ENCODE measurements around the gene ERCC6L. TPM values are rescaled to one million over a fixed set of nuclear protein-coding genes. Genes with fewer than 3 reads are reported as not detected.

The ERCC6L gene
- total RNA-seq, 1 experiment from 2014 or later, result 10.0 TPM

DNA sequence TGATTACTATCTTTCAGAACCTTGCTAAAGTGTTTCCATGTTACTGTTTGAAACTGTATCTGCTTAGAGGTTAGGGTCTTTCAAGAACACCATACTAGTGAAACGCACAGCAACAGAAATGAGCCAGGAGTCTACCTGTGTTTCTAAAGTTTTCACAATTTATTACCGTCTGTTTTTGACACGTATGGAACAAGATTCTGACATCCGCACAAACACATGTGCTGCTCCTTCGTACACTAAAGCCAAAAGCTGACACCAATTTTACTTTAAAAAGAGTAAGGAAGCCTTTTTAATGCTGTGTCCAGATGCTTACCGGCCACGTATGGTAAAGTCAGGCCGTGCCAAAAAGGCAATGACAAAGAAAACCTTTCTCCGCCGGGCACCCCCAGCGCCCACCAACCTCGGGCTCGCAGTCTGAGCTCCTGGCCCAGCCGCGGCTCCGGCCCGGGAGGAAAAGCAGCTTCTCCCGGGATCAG, 37.7 kb upstream of the ERCC6L start:
- DNase-seq, result no peak
- Histone ChIP-seq H3K9me3 (ENCODE audit: insufficient read depth, low read depth) (no peaks in the 10 kb centered on the region), H4K20me1 (ENCODE audit: insufficient read depth) (peaks cover 43% of the 10 kb centered on the region), H3K27me3 (ENCODE audit: insufficient read depth, low read depth) (no peaks in the 10 kb centered on the region), H3K36me3 (ENCODE audit: low read depth) (peaks cover 49% of the 10 kb centered on the region), H3K27ac (peak overlapping the region; percentile 86), H3F3A (ENCODE audit: insufficient read depth, low read depth) (peaks cover 54% of the 10 kb centered on the region), H3K9me2 (ENCODE audit: insufficient read depth) (no peaks in the 10 kb centered on the region), H3K4me1 (replicated peaks; ENCODE audit: insufficient read depth) (peaks cover 42% of the 10 kb centered on the region), H3K4me3 (peak overlapping the region; percentile 98), H3K79me2 (ENCODE audit: low read depth) (peaks cover 52% of the 10 kb centered on the region), H2AFZ (peak overlapping the region; percentile 75; the same call in 1 of the 2 replicates), H3K4me2 (peak overlapping the region; percentile 98)
- no peak for TF ChIP-seq EZH2 (IDR thresholded peaks at IDR 0.05; ENCODE audit: low read depth)
- TF ChIP-seq, protein P1, sequence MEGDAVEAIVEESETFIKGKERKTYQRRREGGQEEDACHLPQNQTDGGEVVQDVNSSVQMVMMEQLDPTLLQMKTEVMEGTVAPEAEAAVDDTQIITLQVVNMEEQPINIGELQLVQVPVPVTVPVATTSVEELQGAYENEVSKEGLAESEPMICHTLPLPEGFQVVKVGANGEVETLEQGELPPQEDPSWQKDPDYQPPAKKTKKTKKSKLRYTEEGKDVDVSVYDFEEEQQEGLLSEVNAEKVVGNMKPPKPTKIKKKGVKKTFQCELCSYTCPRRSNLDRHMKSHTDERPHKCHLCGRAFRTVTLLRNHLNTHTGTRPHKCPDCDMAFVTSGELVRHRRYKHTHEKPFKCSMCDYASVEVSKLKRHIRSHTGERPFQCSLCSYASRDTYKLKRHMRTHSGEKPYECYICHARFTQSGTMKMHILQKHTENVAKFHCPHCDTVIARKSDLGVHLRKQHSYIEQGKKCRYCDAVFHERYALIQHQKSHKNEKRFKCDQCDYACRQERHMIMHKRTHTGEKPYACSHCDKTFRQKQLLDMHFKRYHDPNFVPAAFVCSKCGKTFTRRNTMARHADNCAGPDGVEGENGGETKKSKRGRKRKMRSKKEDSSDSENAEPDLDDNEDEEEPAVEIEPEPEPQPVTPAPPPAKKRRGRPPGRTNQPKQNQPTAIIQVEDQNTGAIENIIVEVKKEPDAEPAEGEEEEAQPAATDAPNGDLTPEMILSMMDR (conservative IDR thresholded peaks at IDR 0.05), result no peak
- TSS peak; percentile 62 for BruUV-seq (replicated peaks)
- intact Hi-C loops (cut with micrococcal nuclease; ENCODE audit: unreplicated experiment), result no loop called here
- ChIA-PET CTCF (no interaction called here), POLR2A (ENCODE audit: unreplicated experiment) (interaction anchor here (0.5 to 1.0 kb wide), 3 partner anchors 16 to 155 kb away, joined by 5 to 30 read pairs (median 10); partner anchors contain the start of gene ERCC6L)

DNA sequence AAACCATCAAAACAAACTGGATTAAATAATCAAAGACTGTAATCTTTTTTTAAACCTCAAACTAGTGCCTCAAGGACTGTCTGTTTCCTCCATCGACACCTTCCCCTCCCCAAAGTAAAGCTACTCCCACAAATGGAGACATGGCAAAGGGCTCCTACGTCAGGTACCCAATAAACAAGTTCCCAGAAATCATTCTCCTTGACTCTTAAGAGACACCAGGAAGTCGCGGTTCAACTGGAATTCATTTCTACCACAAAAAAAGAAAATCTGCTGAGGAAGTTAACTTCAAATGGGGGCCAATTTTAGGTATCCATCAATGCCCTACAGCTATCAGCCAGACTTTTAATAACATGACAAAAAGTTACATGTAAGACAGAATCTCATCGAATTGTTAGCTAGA, 35.7 kb upstream of the ERCC6L start:
- H3K36me3 ChIP-seq (ENCODE audit: low read depth), result peaks cover 54% of the 10 kb centered on the region
- peak overlapping the region; percentile 98 for H3K4me2 ChIP-seq
- H3K9me2 ChIP-seq (ENCODE audit: insufficient read depth), result no peaks in the 10 kb centered on the region
- ChIA-PET CTCF (no interaction called here), POLR2A (ENCODE audit: unreplicated experiment) (no interaction called here)
- no peaks in the 10 kb centered on the region for H3K27me3 ChIP-seq (ENCODE audit: insufficient read depth, low read depth)
- peak overlapping the region; percentile 86; the same call in 1 of the 2 replicates for H3K27ac ChIP-seq
- no TSS peak for BruUV-seq (replicated peaks)
- no peak for TF ChIP-seq EZH2 (IDR thresholded peaks at IDR 0.05; ENCODE audit: low read depth)
- TF ChIP-seq, protein P1 (conservative IDR thresholded peaks at IDR 0.05), result no peak
- peaks cover 73% of the 10 kb centered on the region for H3F3A ChIP-seq (ENCODE audit: insufficient read depth, low read depth)
- DNase-seq, result no peak
- no peak overlapping the region for H2AFZ ChIP-seq
- peaks cover 55% of the 10 kb centered on the region for H3K4me1 ChIP-seq (replicated peaks; ENCODE audit: insufficient read depth)
- H3K79me2 ChIP-seq (ENCODE audit: low read depth), result peaks cover 52% of the 10 kb centered on the region
- H3K9me3 ChIP-seq (ENCODE audit: insufficient read depth, low read depth), result no peaks in the 10 kb centered on the region
- peaks cover 59% of the 10 kb centered on the region for H4K20me1 ChIP-seq (ENCODE audit: insufficient read depth)
- intact Hi-C loops (cut with micrococcal nuclease; ENCODE audit: unreplicated experiment), result no loop called here
- H3K4me3 ChIP-seq, result peak overlapping the region; percentile 98; the same call in 1 of the 2 replicates

DNA sequence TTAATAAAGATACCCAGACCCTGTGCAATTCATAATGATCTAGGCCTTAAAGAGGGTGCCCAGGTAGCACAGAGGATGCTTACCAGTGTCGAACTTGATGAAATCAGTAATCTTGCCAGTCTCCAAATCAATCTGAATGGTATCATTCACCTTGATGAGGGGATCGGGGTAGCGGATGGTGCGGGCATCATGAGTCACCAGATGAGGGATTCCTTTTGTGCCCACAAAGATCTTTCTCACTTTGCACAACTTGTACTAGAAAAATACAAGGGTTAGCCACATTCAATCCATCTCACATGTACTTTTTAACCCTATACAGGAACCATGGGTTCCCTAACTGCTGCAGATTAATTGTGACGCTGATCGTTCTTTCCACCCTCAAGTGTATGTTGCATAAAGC, 34.9 kb upstream of the ERCC6L start:
- intact Hi-C loops (cut with micrococcal nuclease; ENCODE audit: unreplicated experiment), result no loop called here
- peaks cover 80% of the 10 kb centered on the region for H3F3A ChIP-seq (ENCODE audit: insufficient read depth, low read depth)
- no peak for DNase-seq
- CTCF ChIA-PET, result no interaction called here
- peaks cover 64% of the 10 kb centered on the region for H4K20me1 ChIP-seq (ENCODE audit: insufficient read depth)
- H3K9me3 ChIP-seq (ENCODE audit: insufficient read depth, low read depth), result no peaks in the 10 kb centered on the region
- TF ChIP-seq, protein P1 (conservative IDR thresholded peaks at IDR 0.05), result no peak
- no peak for TF ChIP-seq EZH2 (IDR thresholded peaks at IDR 0.05; ENCODE audit: low read depth)
- POLR2A ChIA-PET (ENCODE audit: unreplicated experiment), result no interaction called here
- H3K79me2 ChIP-seq (ENCODE audit: low read depth), result peaks cover 52% of the 10 kb centered on the region
- H3K9me2 ChIP-seq (ENCODE audit: insufficient read depth), result no peaks in the 10 kb centered on the region
- no peaks in the 10 kb centered on the region for H3K27me3 ChIP-seq (ENCODE audit: insufficient read depth, low read depth)
- peaks cover 55% of the 10 kb centered on the region for H3K4me1 ChIP-seq (replicated peaks; ENCODE audit: insufficient read depth)
- H3K36me3 ChIP-seq (ENCODE audit: low read depth), result peaks cover 57% of the 10 kb centered on the region
- no TSS peak for BruUV-seq (replicated peaks)
- H2AFZ ChIP-seq, result no peak overlapping the region
- H3K27ac ChIP-seq, result peak overlapping the region; percentile 86; the same call in 1 of the 2 replicates
- peak overlapping the region; percentile 98; the same call in 1 of the 2 replicates for H3K4me3 ChIP-seq
- H3K4me2 ChIP-seq, result peak overlapping the region; percentile 98
